ENCODE results near the gene SLC15A3. TPM values are rescaled to one million over a fixed set of nuclear protein-coding genes. Genes with fewer than 3 reads are reported as not detected.

The SLC15A3 gene
- polyA plus RNA-seq, 1 of the 3 experiments (the other 2 are of a cell fraction): not detected

- H3F3A ChIP-seq (replicated peaks; ENCODE audit: insufficient read depth): no peaks in the 10 kb centered on the region
- no peak within 1 kb of the TSS for H3K27ac ChIP-seq (ENCODE audit: low read depth in 2 of 2, low read length in 1 of 2)
- no peak within 1 kb of the TSS for H3K4me2 ChIP-seq
- H3K4me3 ChIP-seq (ENCODE audit: low read depth in 2 of 2, low read length in 1 of 2): no peak within 1 kb of the TSS
- H4K20me1 ChIP-seq (ENCODE audit: insufficient read depth): no peaks in the 10 kb centered on the region
- CTCF ChIA-PET: interaction anchor here (0.7 to 5.1 kb wide), 5 partner anchors 9 to 151 kb away, joined by 3 to 29 read pairs (median 4); no protein-coding TSS in a partner anchor
- DNase-seq: no peak
- no peaks in the 10 kb centered on the region for H3K9me2 ChIP-seq
- H3K9me3 ChIP-seq: no peaks in the 10 kb centered on the region
- 82% methylated on average over 12 of the region's 16 CpGs for WGBS (ENCODE audit: low lambda C conversion rate)
- POLR2A ChIA-PET: no interaction called here
- peaks cover 4% of the 10 kb centered on the region; the same call in 1 of the 2 replicates for H3K27me3 ChIP-seq (ENCODE audit: insufficient read depth)
- no peaks in the 10 kb centered on the region for H3K79me2 ChIP-seq (ENCODE audit: insufficient read depth)
- H3K9ac ChIP-seq: no peak within 1 kb of the TSS
- peaks cover 0 to 3% of the 10 kb centered on the region in 2 experiments; a peak in 1 of 4 replicates for H3K4me1 ChIP-seq (ENCODE audit: control insufficient read depth in 1 of 2, insufficient read depth in 2 of 2, low read depth in 1 of 2, low read length in 1 of 2)
- no peaks in the 10 kb centered on the region for H3K36me3 ChIP-seq (replicated peaks in 1 of 2; ENCODE audit: control insufficient read depth in 1 of 2, insufficient read depth in 2 of 2, low read length in 1 of 2)
- H2AFZ ChIP-seq (ENCODE audit: low read depth): no peak within 1 kb of the TSS
- TF ChIP-seq POLR2AphosphoS5 (IDR thresholded peaks at IDR 0.05; ENCODE audit: low read depth, low read length): no peak
Observed at GRCh38 chr11:60971520-60971919, 19.5 kb upstream of the SLC15A3 start, which contains the start of gene CD6. Gene CD6 (plus strand): TSS chr11:60971680. CDS start chr11:60971866, 186 bp downstream.

- Histone ChIP-seq H4K20me1 (ENCODE audit: insufficient read depth) (no peaks in the 10 kb centered on the region), H3K27me3 (ENCODE audit: insufficient read depth) (peaks cover 4% of the 10 kb centered on the region; the same call in 1 of the 2 replicates), H3K79me2 (ENCODE audit: insufficient read depth) (no peaks in the 10 kb centered on the region), H3K4me2 (no peak overlapping the region), H3K9me3 (no peaks in the 10 kb centered on the region), H3K9me2 (no peaks in the 10 kb centered on the region), H3K36me3 (replicated peaks in 1 of 2; ENCODE audit: control insufficient read depth in 1 of 2, insufficient read depth in 2 of 2, low read length in 1 of 2) (no peaks in the 10 kb centered on the region), H3F3A (replicated peaks; ENCODE audit: insufficient read depth) (no peaks in the 10 kb centered on the region), H2AFZ (ENCODE audit: low read depth) (no peak overlapping the region), H3K4me3 (ENCODE audit: low read depth in 2 of 2, low read length in 1 of 2) (no peak overlapping the region), H3K27ac (ENCODE audit: low read depth in 2 of 2, low read length in 1 of 2) (no peak overlapping the region), H3K4me1 (ENCODE audit: control insufficient read depth in 1 of 2, insufficient read depth in 2 of 2, low read depth in 1 of 2, low read length in 1 of 2) (peaks cover 0 to 2% of the 10 kb centered on the region in 2 experiments; a peak in 1 of 4 replicates), H3K9ac (no peak overlapping the region)
- DNase-seq: no peak
- TF ChIP-seq SIN3A (IDR thresholded peaks at IDR 0.05; ENCODE audit: borderline replicate concordance, low read depth, low read length): no peak
- POLR2A ChIA-PET: no interaction called here
- 30% methylated on average over 5 of the region's 5 CpGs for WGBS (ENCODE audit: low lambda C conversion rate)
- CTCF ChIA-PET: interaction anchor here (0.7 to 5.1 kb wide), 10 partner anchors 9 to 151 kb away, joined by 3 to 29 read pairs (median 4); no protein-coding TSS in a partner anchor
Observed at GRCh38 chr11:60970890-60971289, 18.9 kb upstream of the SLC15A3 start.

GRCh38 chr11:60970369-60970774, 18.4 kb upstream of the SLC15A3 start:
- no peak overlapping the region for H2AFZ ChIP-seq (ENCODE audit: low read depth)
- POLR2A ChIA-PET: no interaction called here

More at GRCh38 chr11:60970369-60970774, 18.4 kb upstream of the SLC15A3 start:
- H3K79me2 ChIP-seq (ENCODE audit: insufficient read depth): no peaks in the 10 kb centered on the region
- H3K9ac ChIP-seq: no peak overlapping the region
- peaks cover 0 to 2% of the 10 kb centered on the region in 2 experiments; a peak in 1 of 4 replicates for H3K4me1 ChIP-seq (ENCODE audit: control insufficient read depth in 1 of 2, insufficient read depth in 2 of 2, low read depth in 1 of 2, low read length in 1 of 2)
- no peaks in the 10 kb centered on the region for H3K9me2 ChIP-seq
- H3F3A ChIP-seq (replicated peaks; ENCODE audit: insufficient read depth): no peaks in the 10 kb centered on the region
- H3K9me3 ChIP-seq: no peaks in the 10 kb centered on the region
- no peak overlapping the region for H3K4me3 ChIP-seq (ENCODE audit: low read depth in 2 of 2, low read length in 1 of 2)
- TF ChIP-seq SIN3A (IDR thresholded peaks at IDR 0.05; ENCODE audit: borderline replicate concordance, low read depth, low read length) (no peak), FOXM1 (IDR thresholded peaks at IDR 0.05; ENCODE audit: low read depth) (no peak), YY1 (IDR thresholded peaks at IDR 0.05; ENCODE audit: low read depth) (no peak), MAX (IDR thresholded peaks at IDR 0.05; ENCODE audit: low read depth) (no peak), ELF1 (IDR thresholded peaks at IDR 0.05) (no peak), RFX5 (IDR thresholded peaks at IDR 0.05; ENCODE audit: low read length) (no peak), NRF1 (IDR thresholded peaks at IDR 0.05; ENCODE audit: low read depth, low read length) (no peak), EP300 (IDR thresholded peaks at IDR 0.05; ENCODE audit: borderline replicate concordance in 1 of 2, low read depth in 1 of 2, low read length in 1 of 2) (no peak), TAF1 (IDR thresholded peaks at IDR 0.05; ENCODE audit: borderline replicate concordance, low read depth, low read length) (no peak), USF1 (IDR thresholded peaks at IDR 0.05; ENCODE audit: borderline replicate concordance, low read depth) (no peak), SMC3 (IDR thresholded peaks at IDR 0.05; ENCODE audit: low read depth, low read length) (peak; percentile 87), CTCF (IDR thresholded peaks at IDR 0.05) (peak; percentile 69), RAD21 (IDR thresholded peaks at IDR 0.05; ENCODE audit: low read length) (peak; percentile 70), POLR2AphosphoS5 (IDR thresholded peaks at IDR 0.05; ENCODE audit: low read depth, low read length) (no peak), RCOR1 (IDR thresholded peaks at IDR 0.05; ENCODE audit: low read length) (no peak), PBX3 (IDR thresholded peaks at IDR 0.05) (no peak)
- peaks cover 4% of the 10 kb centered on the region; the same call in 1 of the 2 replicates for H3K27me3 ChIP-seq (ENCODE audit: insufficient read depth)
- no peaks in the 10 kb centered on the region for H3K36me3 ChIP-seq (replicated peaks in 1 of 2; ENCODE audit: control insufficient read depth in 1 of 2, insufficient read depth in 2 of 2, low read length in 1 of 2)
- H3K4me2 ChIP-seq: no peak overlapping the region
- peak; percentile 73 for DNase-seq
- CTCF ChIA-PET: interaction anchor here (0.6 to 5.1 kb wide), 18 partner anchors 9 to 281 kb away, joined by 3 to 29 read pairs (median 4); no protein-coding TSS in a partner anchor
- H3K27ac ChIP-seq (ENCODE audit: low read depth in 2 of 2, low read length in 1 of 2): no peak overlapping the region
- WGBS (ENCODE audit: low lambda C conversion rate): 18% methylated on average over 8 of the region's 9 CpGs
- no peaks in the 10 kb centered on the region for H4K20me1 ChIP-seq (ENCODE audit: insufficient read depth)

All from SK-N-SH (cell line).